Testis (tissue), 3 donors: Measurements from ENCODE around the gene SPATS2L. TPM values are rescaled to one million over a fixed set of nuclear protein-coding genes. Genes with fewer than 3 reads are reported as not detected.

Experiments
- DNase-seq: peaks from one replicate; pipeline ENCODE4 v3.0.0-alpha.2; 2019
- H3K27ac ChIP-seq, 2 donors: fragments of 200-600 bp; sonication (generic); one replicate each; pipeline ENCODE4 v1.5.1; 2019
- H3K27me3 ChIP-seq: fragments of 200-600 bp; sonication (generic); one replicate; pipeline ENCODE4 v1.5.1; 2019
- H3K36me3 ChIP-seq: fragments of 200-600 bp; sonication (generic); one replicate; pipeline ENCODE4 v1.5.1; 2017; ENCODE audit warnings: low read depth; ENCODE audit errors: missing control alignments
- H3K4me1 ChIP-seq: fragments of 200-600 bp; sonication (generic); one replicate; pipeline ENCODE4 v1.5.1; 2019
- H3K4me3 ChIP-seq, 2 donors: fragments of 200-600 bp; sonication (generic); one replicate each; pipeline ENCODE4 v1.5.1; 2017 to 2019
- H3K9me3 ChIP-seq: fragments of 200-600 bp; sonication (generic); one replicate; pipeline ENCODE4 v1.5.1; 2017
- CTCF ChIP-seq, 3 experiments: fragments of 450-650 bp in 2 of 3; fragments of 200-600 bp in 1 of 3; sonication (generic) in 1 of 3; IDR thresholded peaks; one replicate each; pipeline ENCODE4 v1.5.1; 2016 to 2019; ENCODE audit warnings: antibody characterized with exemption in 3 of 3, mild to moderate bottlenecking in 2 of 3, moderate library complexity in 1 of 3
- POLR2A ChIP-seq: fragments of 450-650 bp; IDR thresholded peaks from one replicate; pipeline ENCODE4 v1.6.1; 2017; ENCODE audit warnings: antibody characterized with exemption, mild to moderate bottlenecking, moderate library complexity
- WGBS, 2 donors: methylation state at CpG; one replicate each; pipeline ENCODE4 v1.1.5; 2018; 5-methylcytosine and 5-hydroxymethylcytosine counted together
- intact Hi-C: fragments of 100-400 bp; cut with DNase I; formaldehyde crosslinking; loops from one replicate; pipeline ENCODE4 v1.15.1; 2023; ENCODE audit warnings: low total_unique reads
- polyA plus RNA-seq: library from polyadenylated mRNA; stranded (reverse); fragments of 350-450 nt; fragmentation: Illumina TruSeq; extraction: RNeasy Lipid Tissue Mini Kit (QIAGEN cat#74804); gene quantifications from one replicate; pipeline ENCODE4 v1.2.3, GENCODE V29; 2014; ENCODE audit warnings: low read depth, low replicate concordance; ENCODE audit not compliant: insufficient read depth
- total RNA-seq, 2 donors: library from RNA; depleted of rRNA; stranded (reverse); fragments of >200 nt; gene quantifications; one replicate each; pipeline ENCODE4 v1.2.3, GENCODE V29; 2016

SPATS2L gene
- total and polyA plus RNA-seq, 3 donors from 2014 or later, result 49.7 to 67.6 (median 52.9) TPM

GRCh38 chr2:200364142-200364541 lies 57.6 kb downstream of the SPATS2L start:
- no peaks in the 10 kb centered on the region for H3K36me3 ChIP-seq
- H3K4me3 ChIP-seq, result no peak overlapping the region
- no peaks in the 10 kb centered on the region for H3K9me3 ChIP-seq
- H3K27me3 ChIP-seq, result no peaks in the 10 kb centered on the region
- peak overlapping the region in 1 of 2 donors; percentile 50 for H3K27ac ChIP-seq
- 79 to 81% methylated on average over 7 of the region's 7 CpGs for WGBS, 2 donors
- no peak for DNase-seq
- intact Hi-C loops, result no loop called here
- TF ChIP-seq POLR2A, result no peak
- TF ChIP-seq CTCF (IDR thresholded peaks at IDR 0.05), result no peak
- peaks cover 9% of the 10 kb centered on the region for H3K4me1 ChIP-seq

GRCh38 chr2:200364620-200365019 lies 58.1 kb downstream of the SPATS2L start:
- peaks cover 9% of the 10 kb centered on the region for H3K4me1 ChIP-seq
- DNase-seq, result no peak
- no peak overlapping the region for H3K4me3 ChIP-seq
- 77 to 81% methylated on average over 3 of the region's 3 CpGs for WGBS, 2 donors
- H3K36me3 ChIP-seq, result no peaks in the 10 kb centered on the region
- peak overlapping the region in 1 of 2 donors; percentile 50 for H3K27ac ChIP-seq
- H3K9me3 ChIP-seq, result no peaks in the 10 kb centered on the region
- intact Hi-C loops, result no loop called here
- no peak for TF ChIP-seq POLR2A
- no peak for TF ChIP-seq CTCF (IDR thresholded peaks at IDR 0.05)
- H3K27me3 ChIP-seq, result no peaks in the 10 kb centered on the region

- no peaks in the 10 kb centered on the region for H3K9me3 ChIP-seq
- TF ChIP-seq POLR2A (no peak), CTCF (IDR thresholded peaks at IDR 0.05) (no peak)
- 64 to 81% methylated on average over 3 of the region's 3 CpGs for WGBS, 2 donors
- intact Hi-C loops, result no loop called here
- peak overlapping the region in 1 of 2 donors; percentile 50 for H3K27ac ChIP-seq
- no peaks in the 10 kb centered on the region for H3K36me3 ChIP-seq
- H3K4me1 ChIP-seq, result peaks cover 9% of the 10 kb centered on the region
- H3K27me3 ChIP-seq, result no peaks in the 10 kb centered on the region
- no peak overlapping the region for H3K4me3 ChIP-seq
- no peak for DNase-seq
These were observed 58.7 kb downstream of the SPATS2L start for GRCh38 chr2:200365209-200365608.

GRCh38 chr2:200367155-200367554 lies 60.7 kb downstream of the SPATS2L start:
- Histone ChIP-seq H3K27me3 (no peaks in the 10 kb centered on the region), H3K27ac (no peak overlapping the region), H3K9me3 (no peaks in the 10 kb centered on the region), H3K4me1 (peaks cover 9% of the 10 kb centered on the region), H3K36me3 (no peaks in the 10 kb centered on the region), H3K4me3 (no peak overlapping the region)
- WGBS, 2 donors, result 24 to 44% methylated on average over 2 of the region's 2 CpGs
- intact Hi-C loops, result no loop called here
- no peak for DNase-seq
- TF ChIP-seq POLR2A (no peak), CTCF (IDR thresholded peaks at IDR 0.05) (no peak)

GRCh38 chr2:200369886-200370285 lies 63.4 kb downstream of the SPATS2L start:
- Histone ChIP-seq H3K27ac (no peak overlapping the region), H3K4me3 (no peak overlapping the region), H3K9me3 (no peaks in the 10 kb centered on the region), H3K36me3 (no peaks in the 10 kb centered on the region), H3K27me3 (no peaks in the 10 kb centered on the region), H3K4me1 (peaks cover 9% of the 10 kb centered on the region)
- DNase-seq, result no peak
- intact Hi-C loops, result no loop called here
- 45% methylated on average over 2 of the region's 2 CpGs for WGBS, 2 donors
- TF ChIP-seq POLR2A, result no peak
- no peak for TF ChIP-seq CTCF (IDR thresholded peaks at IDR 0.05)
